GM21529 (cell line): ENCODE data around the gene PCYT2.
A peak's percentile ranks its signal among the peaks of the same experiment; 100 is the strongest.

Experiments
- ATAC-seq: cut with Tn5 transposase; IDR thresholded peaks from one replicate; pipeline ENCODE4 v1.9.1; 2021; ENCODE audit not compliant: unreplicated experiment

Gene PCYT2

GRCh38 chr17:81877569-81877968, 33.6 kb downstream of the PCYT2 start:
- ATAC-seq, result no peak

- ATAC-seq, result peak; percentile 41
Observed at GRCh38 chr17:81871387-81872230, 39.6 kb downstream of the PCYT2 start.

- peak; percentile 4 for ATAC-seq
Observed at GRCh38 chr17:81870981-81871386, 40.2 kb downstream of the PCYT2 start, which contains the start of gene ARHGDIA. TSS of gene ARHGDIA (minus strand) at chr17:81871337. CDS start at chr17:81869930, 1,407 bp downstream.

DNA sequence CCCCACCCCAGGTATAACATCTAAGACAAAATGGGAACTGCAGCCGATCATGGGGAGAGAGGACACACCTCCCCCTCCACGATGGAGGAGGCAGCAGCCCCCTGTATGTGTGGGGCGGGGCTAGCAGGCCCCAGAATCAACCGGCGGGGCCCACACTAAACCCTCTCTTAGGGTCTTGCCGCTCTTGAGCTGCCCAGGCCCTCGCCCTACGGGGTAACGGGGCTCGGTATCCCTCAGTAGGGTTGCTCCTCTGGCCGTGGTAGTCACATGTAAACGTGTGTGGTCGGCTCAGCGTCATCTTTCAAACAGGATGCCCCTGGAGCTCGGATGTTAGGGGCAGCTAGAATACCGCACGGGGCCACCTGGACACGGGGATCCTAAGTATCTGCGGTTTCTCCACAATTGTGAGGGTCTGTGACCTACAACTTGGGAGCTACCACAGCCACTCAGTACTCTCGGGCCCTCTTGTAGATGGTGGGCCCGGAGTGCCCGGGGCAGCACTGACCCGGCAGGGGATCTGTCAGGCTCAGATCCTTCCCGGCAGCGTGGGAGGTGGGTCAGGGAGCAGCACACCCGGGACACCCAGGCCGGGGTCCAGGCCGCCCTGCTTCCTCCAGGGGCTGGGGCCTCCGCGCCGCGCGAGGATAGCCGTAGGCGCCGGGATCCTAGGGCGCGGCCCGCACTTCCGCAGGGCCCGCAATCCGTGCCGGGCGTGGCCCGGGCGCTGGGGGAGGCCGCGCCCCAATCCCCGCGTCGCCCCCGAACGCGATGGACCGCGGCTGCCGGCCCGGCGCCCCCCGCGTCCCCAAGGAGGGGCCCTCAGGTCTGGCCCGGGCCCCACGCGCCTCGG, 40.8 kb downstream of the PCYT2 start:
- ATAC-seq, result no peak

GRCh38 chr17:81869221-81870130, 41.7 kb downstream of the PCYT2 start:
- ATAC-seq, result no peak

DNA sequence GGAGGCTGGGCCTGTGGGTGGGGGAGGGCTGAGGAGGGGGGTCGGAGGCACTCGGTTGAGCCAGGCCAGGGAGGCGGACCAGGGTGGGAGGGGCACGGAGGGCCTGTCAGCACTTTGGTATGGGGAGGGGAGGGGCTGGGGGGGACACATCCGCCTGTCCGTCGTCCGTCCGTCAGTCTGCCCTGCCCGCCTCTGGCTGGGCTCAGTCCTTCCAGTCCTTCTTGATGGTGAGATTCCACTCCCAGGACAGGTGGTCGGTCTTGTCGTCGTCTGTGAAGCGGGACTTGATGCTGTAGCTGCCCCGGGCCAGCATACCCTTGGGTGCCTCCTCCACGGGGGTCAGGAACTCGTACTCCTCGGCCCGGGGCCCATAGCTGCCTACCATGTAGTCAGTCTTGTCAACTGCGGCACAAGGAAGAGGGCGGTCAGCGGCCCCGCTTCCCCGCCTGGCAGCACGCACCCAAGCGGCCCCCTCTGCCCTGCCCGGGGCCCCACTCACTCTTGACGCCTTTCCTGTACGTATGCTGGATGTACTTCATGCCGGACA, 42.5 kb downstream of the PCYT2 start:
- ATAC-seq, result no peak

DNA sequence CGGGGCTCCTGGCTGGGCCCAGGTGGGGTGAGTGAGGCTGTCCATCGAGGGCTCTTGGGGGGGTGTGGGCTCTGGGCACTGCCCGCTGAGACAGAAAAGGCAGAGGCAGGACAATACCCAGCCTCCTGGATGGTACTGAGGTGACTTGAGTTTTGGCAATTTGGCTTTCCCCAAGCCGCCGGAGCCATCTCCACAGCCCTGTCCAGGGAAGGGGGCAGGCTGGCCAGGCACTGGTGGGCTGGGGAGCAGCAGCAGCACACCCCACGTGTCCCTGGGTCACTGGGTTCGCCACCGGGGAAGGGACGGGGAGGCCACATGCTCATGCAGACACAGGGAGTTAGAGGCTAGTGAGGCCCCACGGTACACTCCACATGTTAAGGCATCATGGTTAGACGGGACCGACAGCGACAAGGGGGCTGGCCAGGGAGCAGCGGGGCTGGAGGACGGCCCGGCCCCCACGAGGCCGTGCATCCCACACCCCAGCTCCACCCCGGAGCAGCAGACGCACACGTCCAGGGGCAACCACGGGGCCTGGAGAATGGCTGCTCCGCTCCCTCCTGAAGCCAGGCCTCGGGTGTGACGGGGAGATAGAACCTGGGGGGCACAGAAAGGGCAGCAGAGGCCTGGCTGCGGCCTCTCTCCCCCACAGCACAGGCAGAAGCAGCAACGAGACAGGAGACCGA, 43.1 kb downstream of the PCYT2 start:
- ATAC-seq, result no peak

- no peak for ATAC-seq
Observed at GRCh38 chr17:81867170-81867990, 43.8 kb downstream of the PCYT2 start.

DNA sequence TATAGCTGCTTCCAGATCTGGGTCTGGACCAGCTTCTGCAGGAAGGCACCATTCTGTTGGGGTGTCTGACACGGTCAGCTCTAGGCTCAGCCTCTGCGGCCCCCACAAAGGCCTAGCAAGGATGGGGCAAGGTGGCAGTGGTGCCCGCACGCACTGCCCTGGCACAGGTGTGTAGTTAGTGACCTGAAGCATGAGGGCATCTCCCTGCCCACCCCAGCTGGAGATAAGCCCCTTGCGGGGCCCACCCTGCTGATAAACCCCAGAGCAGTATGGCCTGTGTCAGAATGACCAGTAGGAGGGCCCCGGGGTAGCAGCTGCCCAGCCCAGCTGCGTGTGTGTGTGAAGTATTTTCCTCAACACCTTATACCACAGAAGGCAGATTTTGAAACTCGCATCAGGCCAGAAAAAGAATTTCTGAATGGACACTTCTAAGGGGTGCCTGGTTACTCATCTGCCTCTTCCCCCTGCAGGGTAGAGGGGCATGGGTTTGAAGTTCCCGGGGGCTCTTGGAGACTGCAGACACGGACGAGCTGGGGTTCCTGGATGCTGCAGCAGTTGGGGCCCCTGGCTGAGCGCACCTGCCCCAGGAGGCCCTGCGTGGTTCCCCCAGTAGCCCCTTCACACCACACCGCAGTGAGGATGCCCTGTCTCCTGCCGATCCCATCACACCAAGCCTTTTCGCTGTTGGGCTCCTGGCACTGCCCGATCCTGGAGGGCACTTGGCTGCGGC, 44.6 kb downstream of the PCYT2 start:
- ATAC-seq, result no peak

DNA sequence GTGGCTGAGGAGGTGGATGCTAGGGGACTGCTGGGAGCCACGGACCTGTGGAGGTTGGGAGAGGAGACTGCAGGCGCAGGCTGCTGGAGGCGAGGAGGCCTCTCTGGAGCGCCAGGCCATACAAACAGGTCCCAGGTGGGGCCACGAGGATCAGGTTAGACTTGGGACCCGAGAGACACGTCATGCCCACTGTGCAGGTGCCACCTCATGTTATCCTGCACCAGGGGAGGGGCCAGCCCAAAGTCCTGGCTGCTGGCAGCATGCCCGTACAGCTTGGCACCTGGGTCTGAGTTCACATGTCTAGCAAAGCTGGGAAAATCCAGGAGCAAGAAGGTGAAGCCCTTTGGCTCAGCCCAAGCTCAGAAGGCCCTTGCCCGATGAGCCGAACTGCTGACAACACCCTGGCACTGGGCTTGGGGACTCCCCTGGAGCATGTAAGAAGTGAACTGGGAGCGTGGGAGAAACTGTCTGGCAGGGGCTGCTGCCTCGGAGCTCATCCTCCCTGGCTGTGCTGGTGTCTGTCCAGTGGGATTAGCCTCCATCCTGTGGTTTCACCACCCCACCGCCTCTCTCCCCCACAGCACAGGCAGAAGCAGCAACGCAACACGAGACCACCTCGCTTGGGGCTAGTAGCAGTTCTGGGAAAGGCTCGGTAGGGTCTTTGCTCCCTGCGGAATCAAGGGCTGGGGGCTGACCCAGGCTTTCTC, 45.3 kb downstream of the PCYT2 start:
- ATAC-seq, result no peak

DNA sequence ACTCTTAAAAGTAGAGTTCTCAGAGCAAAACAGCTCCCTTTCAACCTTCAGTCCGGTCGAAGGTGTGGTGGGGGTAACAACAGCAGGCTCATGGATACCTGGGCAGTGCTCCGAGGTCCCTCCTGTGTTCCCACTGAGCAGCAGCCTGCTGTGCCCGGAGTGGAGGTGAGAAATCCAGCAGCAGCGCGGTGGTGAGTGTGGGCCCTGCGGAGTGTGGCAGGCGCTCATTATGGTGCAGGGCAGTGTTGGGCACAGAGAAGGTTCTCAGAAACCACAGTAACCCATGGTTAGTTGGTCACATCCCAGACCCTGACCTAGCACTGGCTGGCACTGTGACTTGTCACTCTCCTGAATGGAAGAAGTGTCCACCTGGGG, 45.9 kb downstream of the PCYT2 start:
- no peak for ATAC-seq

DNA sequence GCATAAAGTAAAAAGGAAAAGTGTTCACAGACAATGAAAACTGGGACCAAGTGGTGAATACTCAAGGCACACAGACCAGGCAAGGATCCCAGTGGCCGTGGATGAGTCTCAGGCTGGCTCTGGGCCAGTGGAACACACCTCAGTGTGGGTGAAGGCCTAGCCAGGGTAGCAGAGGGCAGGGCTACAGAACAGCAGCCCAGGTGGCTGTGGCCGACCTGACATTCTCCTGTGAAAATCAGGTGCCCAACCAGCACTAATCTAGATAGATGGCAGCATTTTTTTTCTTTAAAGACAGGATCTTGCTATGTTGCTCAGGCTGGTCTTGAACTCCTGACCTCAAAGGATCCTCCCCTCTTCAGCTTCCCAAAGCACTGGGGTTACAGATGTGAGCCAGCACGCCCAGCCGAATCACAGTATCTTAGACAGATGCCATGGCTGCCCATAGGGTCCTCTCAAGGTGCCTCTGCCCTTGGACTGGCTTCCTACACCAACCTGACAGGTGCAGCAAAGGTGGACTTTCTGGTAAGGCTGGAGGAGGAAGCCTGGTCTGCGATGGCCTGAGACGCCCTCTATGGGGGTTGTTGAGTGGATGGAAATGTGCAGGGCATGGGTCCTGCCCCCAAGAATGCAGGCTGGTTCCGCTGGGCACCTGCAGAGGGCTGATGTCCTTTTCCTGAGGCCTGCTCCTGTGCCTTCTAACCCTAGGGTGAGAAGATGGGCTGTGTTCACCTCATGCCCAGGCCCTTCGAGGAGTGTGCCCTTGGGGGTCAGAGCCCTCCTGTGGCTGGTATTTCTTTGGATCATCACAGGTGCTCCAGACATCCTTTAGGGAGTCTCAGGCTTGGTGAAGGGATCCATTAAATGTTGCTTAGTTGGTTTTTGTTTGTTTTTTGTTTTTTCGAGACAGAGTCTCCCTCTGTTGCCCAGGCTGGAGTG, 47.1 kb downstream of the PCYT2 start:
- no peak for ATAC-seq

GRCh38 chr17:81863123-81863675, 48.0 kb downstream of the PCYT2 start:
- ATAC-seq, result no peak

GRCh38 chr17:81860756-81861568, 50.2 kb downstream of the PCYT2 start:
- ATAC-seq, result peak; percentile 75

DNA sequence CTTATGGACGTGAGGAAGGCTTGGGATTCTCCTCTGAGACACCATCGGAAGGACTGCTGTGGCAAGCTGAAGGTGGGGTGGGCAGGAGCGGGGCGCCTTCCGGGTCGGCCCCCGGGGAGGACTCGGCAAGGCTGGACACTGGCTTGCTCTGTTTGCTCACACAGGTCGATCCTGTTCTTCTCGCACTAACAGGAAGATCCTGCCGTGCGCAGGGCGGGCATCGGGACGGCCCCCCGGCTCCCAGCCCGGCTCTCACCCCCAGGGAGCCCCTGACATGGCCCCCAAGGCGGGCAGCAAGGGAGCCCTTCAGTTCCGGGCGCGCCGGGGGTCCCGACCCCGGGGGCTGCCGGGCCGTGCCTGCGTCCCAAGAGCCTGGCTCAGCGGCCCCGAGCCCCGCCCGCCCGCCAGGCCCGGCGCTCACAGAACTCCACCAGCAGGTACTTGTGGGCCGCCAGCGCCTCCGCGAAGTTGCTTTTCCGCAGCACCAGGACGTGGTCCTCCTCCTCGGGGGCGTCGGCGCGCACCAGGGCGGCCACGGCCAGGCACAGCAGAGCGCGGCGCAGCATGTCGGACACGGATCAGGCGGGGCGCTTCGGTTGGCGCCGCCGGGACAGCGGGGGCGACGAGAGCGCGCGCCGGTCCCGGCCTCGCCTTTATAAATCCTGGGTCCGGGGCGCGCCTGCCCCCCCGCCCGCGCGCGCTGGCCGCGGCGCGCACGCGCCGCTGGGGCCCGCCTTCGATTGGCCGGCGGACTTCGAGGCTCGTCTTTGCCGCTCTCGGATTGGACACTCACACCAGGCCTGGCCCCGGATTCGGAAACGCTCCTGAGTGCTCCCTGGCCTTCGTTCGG, 51.1 kb downstream of the PCYT2 start, which contains the start of gene P4HB:
Gene P4HB, minus strand, starts transcription at position 630 of the 850 bp plus-strand sequence. Its CDS starts 64 bp downstream, at position 566.
- peak; percentile 2 for ATAC-seq
